H1 (cell line): ENCODE data around the gene ATXN1L. TPM values are rescaled to one million over a fixed set of nuclear protein-coding genes. Genes with fewer than 3 reads are reported as not detected.
"Not testable (repeated sequence)": the region's sequence is repeated elsewhere in the genome, so short reads cannot be mapped to it uniquely, and the experiment has no call there.

Source experiments
- CTCF ChIA-PET: fragments of 300-600 bp; sonication (Branson Sonifier 250); formaldehyde crosslinking; loops from one replicate; lab custom pipeline; 2021; ENCODE audit not compliant: partially characterized antibody; lab: Charles Lee
- POLR2A ChIA-PET: fragments of 300-600 bp; sonication (Branson Sonifier 250); formaldehyde crosslinking; loops from one replicate; lab custom pipeline; 2021; ENCODE audit warnings: inconsistent platforms; ENCODE audit not compliant: partially characterized antibody; lab: Charles Lee
- DNase-seq, 2 experiments: peaks; one replicate each; pipeline versions ENCODE4 v3.0.0 to v3.0.0-alpha.2; 2010 to 2022; ENCODE audit warnings: low spot score in 2 of 2, low read depth in 1 of 2, mixed read lengths in 1 of 2
- FAIRE-seq: peaks from 2 replicates; lab custom pipeline; 2011; peaks lifted over from hg19 to GRCh38; lab: Jason Lieb, UNC
- H2AFZ ChIP-seq: 2 replicates; pipeline ENCODE4 v1.8.1; 2012; ENCODE audit warnings: low read length, inconsistent platforms
- H2AK5ac ChIP-seq: 2 replicates; pipeline ENCODE4 v1.6.1; 2013; ENCODE audit warnings: low read depth, low read length
- H2BK120ac ChIP-seq: replicated peaks from 2 replicates; pipeline ENCODE3; 2013; ENCODE audit warnings: low read depth, low read length, inconsistent platforms
- H2BK12ac ChIP-seq: 2 replicates; pipeline ENCODE4 v1.6.1; 2013; ENCODE audit warnings: low read depth, low read length
- H2BK15ac ChIP-seq: 2 replicates; pipeline ENCODE4 v1.6.1; 2013; ENCODE audit warnings: low read length
- H2BK20ac ChIP-seq: 2 replicates; pipeline ENCODE4 v1.6.1; 2013; ENCODE audit warnings: low read length
- H2BK5ac ChIP-seq: 2 replicates; pipeline ENCODE4 v1.6.1; 2013; ENCODE audit warnings: low read depth, low read length
- H3K14ac ChIP-seq: 2 replicates; pipeline ENCODE4 v1.6.1; 2013; ENCODE audit warnings: inconsistent platforms; ENCODE audit not compliant: insufficient read length
- H3K18ac ChIP-seq: 2 replicates; pipeline ENCODE4 v1.6.1; 2013; ENCODE audit warnings: low read length; ENCODE audit errors: extremely low read depth
- H3K23ac ChIP-seq: 2 replicates; pipeline ENCODE4 v1.6.1; 2013; ENCODE audit warnings: inconsistent platforms; ENCODE audit not compliant: insufficient read length
- H3K23me2 ChIP-seq: 2 replicates; pipeline ENCODE4 v1.6.1; 2013; ENCODE audit warnings: low read depth, low read length
- H3K27ac ChIP-seq: 2 replicates; pipeline ENCODE4 v1.6.1; 2011; ENCODE audit warnings: low read depth, low read length, inconsistent platforms
- H3K27me3 ChIP-seq, 4 experiments: replicated peaks in 1 of 4; 1 replicate in 1 of 4; 2 replicates in 3 of 4; pipeline versions ENCODE4 v1.6.1 to v1.8.1; 2011 to 2013; ENCODE audit warnings: low read length in 3 of 4, mild to moderate bottlenecking in 3 of 4, inconsistent platforms in 2 of 4, mixed read lengths in 2 of 4, moderate library complexity in 1 of 4; ENCODE audit not compliant: control insufficient read depth in 3 of 4, insufficient read depth in 3 of 4; ENCODE audit errors: extremely low read depth in 1 of 4
- H3K36me3 ChIP-seq, 4 experiments: 2 replicates each; pipeline versions ENCODE4 v1.6.1 to v1.8.1; 2011 to 2013; ENCODE audit warnings: mild to moderate bottlenecking in 4 of 4, low read length in 3 of 4, moderate library complexity in 2 of 4, control low read depth in 1 of 4, inconsistent platforms in 1 of 4; ENCODE audit not compliant: insufficient read depth in 4 of 4, control insufficient read depth in 2 of 4
- H3K4ac ChIP-seq: replicated peaks from 2 replicates; pipeline ENCODE3; 2013; ENCODE audit warnings: low read length, low read depth, mixed read lengths, inconsistent platforms; ENCODE audit not compliant: insufficient read length
- H3K4me1 ChIP-seq, 4 experiments: replicated peaks in 1 of 4; 1 replicate in 1 of 4; 2 replicates in 3 of 4; pipeline versions ENCODE4 v1.6.1 to v1.8.1; 2011 to 2013; ENCODE audit warnings: low read length in 3 of 4, inconsistent platforms in 2 of 4, mixed read lengths in 1 of 4; ENCODE audit not compliant: insufficient read depth in 4 of 4, control insufficient read depth in 3 of 4
- H3K4me2 ChIP-seq, 2 experiments: 2 replicates each; pipeline versions ENCODE4 v1.6.1 to v1.8.1; 2011 to 2013; ENCODE audit warnings: low read depth in 2 of 2, low read length in 2 of 2, control low read depth in 1 of 2, inconsistent platforms in 1 of 2, mild to moderate bottlenecking in 1 of 2; ENCODE audit not compliant: insufficient read depth in 1 of 2
- H3K4me3 ChIP-seq, 4 experiments: fragments of 200-600, 300-600 bp in 1 of 4; sonication (generic), shearing (Covaris generic), sonication (Bioruptor Twin) in 1 of 4; 2 replicates each; pipeline versions ENCODE4 v1.5.1 to v1.8.1; 2011 to 2016; ENCODE audit warnings: low read length in 4 of 4, low read depth in 3 of 4, control low read depth in 2 of 4, inconsistent platforms in 2 of 4, mild to moderate bottlenecking in 2 of 4, mixed read lengths in 1 of 4, moderate library complexity in 1 of 4; ENCODE audit not compliant: insufficient read depth in 2 of 4; ENCODE audit errors: extremely low read depth in 1 of 4
- H3K56ac ChIP-seq: replicated peaks from 2 replicates; pipeline ENCODE3; 2013; ENCODE audit warnings: low read depth, mild to moderate bottlenecking, mixed read lengths, low read length, inconsistent platforms; ENCODE audit not compliant: insufficient read length
- H3K79me1 ChIP-seq: 2 replicates; pipeline ENCODE4 v1.6.1; 2013; ENCODE audit warnings: low read depth, low read length, control low read depth
- H3K79me2 ChIP-seq, 2 experiments: 2 replicates each; pipeline versions ENCODE4 v1.6.1 to v1.8.1; 2012 to 2013; ENCODE audit warnings: low read length in 2 of 2, mild to moderate bottlenecking in 2 of 2, inconsistent platforms in 1 of 2; ENCODE audit not compliant: insufficient read depth in 2 of 2, control insufficient read depth in 1 of 2
- H3K9ac ChIP-seq, 4 experiments: replicated peaks in 1 of 4; 1 replicate in 1 of 4; 2 replicates in 3 of 4; pipeline versions ENCODE4 v1.6.1 to v1.8.1; 2011 to 2013; ENCODE audit warnings: low read depth in 3 of 4, low read length in 3 of 4, control low read depth in 2 of 4, mild to moderate bottlenecking in 2 of 4, moderate library complexity in 2 of 4, inconsistent platforms in 1 of 4; ENCODE audit errors: extremely low read depth in 1 of 4
- H3K9me3 ChIP-seq, 2 experiments: 2 replicates each; pipeline versions ENCODE4 v1.6.1 to v1.8.1; 2012 to 2013; ENCODE audit warnings: mild to moderate bottlenecking in 2 of 2, moderate library complexity in 2 of 2, control low read depth in 1 of 2, inconsistent platforms in 1 of 2, low read depth in 1 of 2, low read length in 1 of 2, mixed read lengths in 1 of 2; ENCODE audit not compliant: insufficient read depth in 2 of 2
- H4K20me1 ChIP-seq, 2 experiments: replicated peaks in 1 of 2; 2 replicates each; pipeline versions ENCODE3 to v1.8.1; 2011 to 2013; ENCODE audit warnings: inconsistent platforms in 2 of 2, low read length in 2 of 2, mild to moderate bottlenecking in 1 of 2; ENCODE audit not compliant: insufficient read depth in 2 of 2, control insufficient read depth in 1 of 2
- H4K5ac ChIP-seq: 2 replicates; pipeline ENCODE4 v1.6.1; 2013; ENCODE audit warnings: low read length, low read depth, mixed read lengths, inconsistent platforms; ENCODE audit not compliant: insufficient read length
- H4K8ac ChIP-seq: 2 replicates; pipeline ENCODE4 v1.8.0; 2013; ENCODE audit warnings: mild to moderate bottlenecking, moderate library complexity, low read length, inconsistent platforms; ENCODE audit not compliant: insufficient read depth; ENCODE audit errors: extremely low read depth
- H4K91ac ChIP-seq: replicated peaks from 2 replicates; pipeline ENCODE3; 2013; ENCODE audit warnings: low read length, mixed read lengths, inconsistent platforms; ENCODE audit not compliant: insufficient read length
- WGBS, 2 experiments: shearing (Covaris generic) in 1 of 2; methylation state at CpG; one replicate each; pipeline versions ENCODE4 v1.1.6 to v1.1.7; 2013 to 2015; ENCODE audit warnings: low lambda C conversion rate in 2 of 2, mixed read lengths in 2 of 2, inconsistent platforms in 1 of 2, low coverage in 1 of 2, missing lambda C conversion rate in 1 of 2; ENCODE audit not compliant: insufficient replicate concordance in 2 of 2, insufficient coverage in 1 of 2, insufficient read length in 1 of 2; ENCODE audit errors: extremely low coverage in 1 of 2, missing lambda C conversion rate in 1 of 2; 5-methylcytosine and 5-hydroxymethylcytosine counted together
- polyA plus RNA-seq, 7 experiments: library from polyadenylated mRNA; depleted of rRNA in 3 of 7; stranded (reverse) in 5 of 7; unstranded in 2 of 7; fragments of >200 nt in 5 of 7; fragments of 200-250 nt in 2 of 7; gene quantifications; 1 replicate in 5 of 7; 2 replicates in 1 of 7; 4 replicates in 1 of 7; pipeline versions ENCODE4 v1.2.1 to v1.2.3, GENCODE V29; 2011 to 2013; ENCODE audit warnings: missing spikeins in 2 of 7, mixed read lengths in 2 of 7
- total RNA-seq: library from RNA; stranded (reverse); fragmentation: NEBNext Ultra II Directional; extraction: Animal tissue kit (Norgen Biotek cat#: 25700); gene quantifications from 2 replicates; pipeline ENCODE4 v1.2.1, GENCODE V29; 2021

Gene ATXN1L
- total and polyA plus RNA-seq, 2 of the 8 experiments (the other 6 are each of a cell fraction or from before 2014, with no cell fraction given): 12.1 to 23.8 TPM

GRCh38 chr16:71905765-71906164 lies 60.0 kb downstream of the ATXN1L start:
- H3K14ac ChIP-seq, H2BK15ac ChIP-seq, H3K18ac ChIP-seq, H2AK5ac ChIP-seq, H3K4me2 ChIP-seq, H2AFZ ChIP-seq, FAIRE-seq, H3K27me3 ChIP-seq, H2BK20ac ChIP-seq, H3K4ac ChIP-seq, H4K8ac ChIP-seq, H3K27ac ChIP-seq, DNase-seq, H3K23ac ChIP-seq, H4K5ac ChIP-seq, H4K91ac ChIP-seq, H3K23me2 ChIP-seq, H3K56ac ChIP-seq, H3K9ac ChIP-seq, H3K9me3 ChIP-seq, H2BK120ac ChIP-seq, H2BK12ac ChIP-seq, H3K4me3 ChIP-seq, H2BK5ac ChIP-seq, H3K79me1 ChIP-seq, H3K4me1 ChIP-seq: not testable (repeated sequence)
- ChIA-PET POLR2A (interaction anchor here (1.1 to 1.2 kb wide), 3 partner anchors 10 to 24 kb away, joined by 3 read pairs; partner anchors contain the start of gene IST1), CTCF (interaction anchor here (0.8 to 2.7 kb wide), 4 partner anchors 16 to 32 kb away, joined by 3 to 7 read pairs (median 4); no protein-coding TSS in a partner anchor)
- Histone ChIP-seq H4K20me1 (peaks cover 37% of the 10 kb centered on the region in 2 experiments), H3K36me3 (peaks cover 0 to 17% (median 0%) of the 10 kb centered on the region in 4 experiments; a peak in 2 of 8 replicates), H3K79me2 (peaks cover 68 to 100% of the 10 kb centered on the region in 2 experiments)
- 99% methylated on average over 6 of the region's 6 CpGs; no CpG with 5 or more reads in 1 of the 2 experiments for WGBS, 2 experiments

Other genes with a start within 250 kb of the ATXN1L start
- 34.8 TPM in 2 replicates for gene MARVELD3, start 219.8 kb upstream of the ATXN1L start, total RNA-seq
- gene MARVELD3, start 219.8 kb upstream of the ATXN1L start, polyA plus RNA-seq (2011; rRNA removed): 18.0 and 18.4 TPM in 2 replicates
- gene PHLPP2, start 121.3 kb upstream of the ATXN1L start, total RNA-seq: 12.8 and 12.9 TPM in 2 replicates
- gene PHLPP2, start 121.3 kb upstream of the ATXN1L start, polyA plus RNA-seq (2011; rRNA removed): 6.2 and 7.3 TPM in 2 replicates
- 67.9 and 68.4 TPM in 2 replicates for gene AP1G1, start 37.1 kb upstream of the ATXN1L start, total RNA-seq
- 35.2 and 43.9 TPM in 2 replicates for gene AP1G1, start 37.1 kb upstream of the ATXN1L start, polyA plus RNA-seq (2011; rRNA removed)
- 13.6 and 14.1 TPM in 2 replicates for gene ZNF821, start 38.2 kb downstream of the ATXN1L start, total RNA-seq
- 9.5 and 12.4 TPM in 2 replicates for gene ZNF821, start 38.2 kb downstream of the ATXN1L start, polyA plus RNA-seq (2011; rRNA removed)
- 245 and 248 TPM in 2 replicates for gene IST1, start 49.6 kb downstream of the ATXN1L start, total RNA-seq
- 163 and 190 TPM in 2 replicates for gene IST1, start 49.6 kb downstream of the ATXN1L start, polyA plus RNA-seq (2011; rRNA removed)
- gene PKD1L3, start 154.4 kb downstream of the ATXN1L start, total RNA-seq: not detected in 2 replicates
- 0.02 TPM in 1 of 2 replicates, not detected in the other for gene PKD1L3, start 154.4 kb downstream of the ATXN1L start, polyA plus RNA-seq (2011; rRNA removed)
- gene DHODH, start 162.8 kb downstream of the ATXN1L start, total RNA-seq: 15.3 and 19.4 TPM in 2 replicates
- 9.1 and 9.7 TPM in 2 replicates for gene DHODH, start 162.8 kb downstream of the ATXN1L start, polyA plus RNA-seq (2011; rRNA removed)
- gene HP, start 208.5 kb downstream of the ATXN1L start, total RNA-seq: not detected in 2 replicates
- gene HP, start 208.5 kb downstream of the ATXN1L start, polyA plus RNA-seq (2011; rRNA removed): not detected in 2 replicates
- not detected in 2 replicates for gene HPR, start 217.2 kb downstream of the ATXN1L start, total RNA-seq
- 0.14 and 0.24 TPM in 2 replicates for gene HPR, start 217.2 kb downstream of the ATXN1L start, polyA plus RNA-seq (2011; rRNA removed)
- gene TXNL4B, start 247.6 kb downstream of the ATXN1L start, total RNA-seq: 8.6 and 10.6 TPM in 2 replicates
- gene TXNL4B, start 247.6 kb downstream of the ATXN1L start, polyA plus RNA-seq (2011; rRNA removed): 4.7 and 6.7 TPM in 2 replicates
- gene DHX38, start 247.9 kb downstream of the ATXN1L start, total RNA-seq: 53.5 and 58.3 TPM in 2 replicates
- gene DHX38, start 247.9 kb downstream of the ATXN1L start, polyA plus RNA-seq (2011; rRNA removed): 27.3 and 43.6 TPM in 2 replicates